GM12878 (cell line): ENCODE data around the gene VSIG10L. TPM values are rescaled to one million over a fixed set of nuclear protein-coding genes. Genes with fewer than 3 reads are reported as not detected.

Source experiments
- ATAC-seq: fragments of 200-7000 bp; cut with Tn5 transposase; 3 replicates; pipeline ENCODE4 v1.9.1; 2020; ENCODE audit warnings: mild to moderate bottlenecking, moderate library complexity
- BruUV-seq: library from RNA; stranded (reverse); fragments of 400-500 nt; replicated peaks from 2 replicates; lab custom pipeline; 2021; lab: Mats Ljungman, UMichigan
- CTCF ChIA-PET: fragments of 300-600 bp; sonication (Branson Sonifier 250); formaldehyde crosslinking; extraction: SDS; loops from one replicate; lab custom pipeline; 2021; ENCODE audit warnings: inconsistent platforms; lab: Yijun Ruan, JAX
- POLR2A ChIA-PET: fragments of 350-600 bp; formaldehyde crosslinking; extraction: SDS; loops from one replicate; lab custom pipeline; 2021; ENCODE audit warnings: inconsistent platforms; lab: Charles Lee
- RAD21 ChIA-PET: fragments of 300-600 bp; sonication (Branson Sonifier 250); formaldehyde crosslinking; loops from one replicate; lab custom pipeline; 2023; ENCODE audit warnings: antibody characterized with exemption; ENCODE audit not compliant: unreplicated experiment; lab: Charles Lee
- SMC1A ChIA-PET: fragments of 300-600 bp; sonication (Branson Sonifier 250); formaldehyde crosslinking; loops from one replicate; lab custom pipeline; 2023; ENCODE audit not compliant: unreplicated experiment, uncharacterized antibody; lab: Charles Lee
- DNase-seq: peaks from one replicate; pipeline ENCODE4 v3.0.0-alpha.2; 2011; ENCODE audit warnings: low read depth, low spot score
- FAIRE-seq: peaks from 3 replicates; lab custom pipeline; 2011; peaks lifted over from hg19 to GRCh38; lab: Jason Lieb, UNC
- H2AFZ ChIP-seq: 2 replicates; pipeline ENCODE4 v1.6.0; 2011; ENCODE audit warnings: low read depth, low read length, control low read depth; ENCODE audit not compliant: control insufficient read depth
- H3K27ac ChIP-seq: 2 replicates; pipeline ENCODE4 v1.5.1; 2011; ENCODE audit warnings: control low read depth; ENCODE audit not compliant: control insufficient read depth, insufficient read depth
- H3K27me3 ChIP-seq, 2 experiments: replicated peaks in 1 of 2; 2 replicates each; pipeline versions ENCODE4 v1.6.0 to v1.6.1; 2011; ENCODE audit warnings: low read length in 1 of 2; ENCODE audit not compliant: control insufficient read depth in 2 of 2, insufficient read depth in 2 of 2
- H3K36me3 ChIP-seq, 2 experiments: 2 replicates each; pipeline ENCODE4 v1.5.1; 2011; ENCODE audit warnings: low read length in 1 of 2; ENCODE audit not compliant: control insufficient read depth in 2 of 2, insufficient read depth in 2 of 2
- H3K4me1 ChIP-seq: 2 replicates; pipeline ENCODE4 v1.6.1; 2011; ENCODE audit warnings: mild to moderate bottlenecking, low read length, moderate library complexity, mixed read lengths; ENCODE audit not compliant: control insufficient read depth, insufficient read depth
- H3K4me2 ChIP-seq: 2 replicates; pipeline ENCODE4 v1.6.0; 2011; ENCODE audit warnings: control low read depth; ENCODE audit not compliant: control insufficient read depth, insufficient read depth
- H3K4me3 ChIP-seq: fragments of 200-600 bp; sonication (generic); 2 replicates; pipeline ENCODE4 v1.5.1; 2016
- H3K79me2 ChIP-seq: 2 replicates; pipeline ENCODE4 v1.6.0; 2011; ENCODE audit warnings: low read length; ENCODE audit not compliant: control insufficient read depth, insufficient read depth
- H3K9ac ChIP-seq: 2 replicates; pipeline ENCODE4 v1.8.0; 2011; ENCODE audit warnings: low read length, control low read depth, mixed read lengths; ENCODE audit not compliant: control insufficient read depth, insufficient read depth
- H3K9me3 ChIP-seq: replicated peaks from 3 replicates; pipeline ENCODE4 v1.5.1; 2011; ENCODE audit warnings: mild to moderate bottlenecking, low read length; ENCODE audit not compliant: control insufficient read depth, insufficient read depth
- H4K20me1 ChIP-seq: 2 replicates; pipeline ENCODE4 v1.6.0; 2011; ENCODE audit not compliant: control insufficient read depth, insufficient read depth
- NFYB ChIP-seq: IDR thresholded peaks from 2 replicates; pipeline ENCODE4 v1.6.1; 2011; ENCODE audit warnings: low read depth, mild to moderate bottlenecking, low read length, improper control_type of control experiment, moderate library complexity; ENCODE audit not compliant: insufficient read depth
- WGBS: methylation state at CpG from one replicate; pipeline ENCODE4 v1.1.6; 2016; ENCODE audit warnings: low lambda C conversion rate; ENCODE audit not compliant: insufficient replicate concordance, insufficient coverage; ENCODE audit errors: missing lambda C conversion rate; 5-methylcytosine and 5-hydroxymethylcytosine counted together
- in situ Hi-C: fragments of 300-500 bp; cut with MboI; formaldehyde crosslinking; loops from 9 replicates; pipeline ENCODE4 v1.14.3; 2018; ENCODE audit warnings: mixed read lengths
- intact Hi-C: fragments of 100-400 bp; cut with micrococcal nuclease; formaldehyde crosslinking; loops from one replicate; pipeline ENCODE4 v1.14.2; 2022; ENCODE audit not compliant: unreplicated experiment
- polyA plus RNA-seq, 11 experiments: library from polyadenylated mRNA; depleted of rRNA in 4 of 11; unstranded in 6 of 11; stranded (reverse) in 5 of 11; fragments of >200 nt; fragmentation: Nextera tagmentation in 4 of 11; fragmentation: Illumina TruSeq in 1 of 11; extraction: Ambion mirVana in 4 of 11; extraction: Trizol in 1 of 11; gene quantifications; 1 replicate in 1 of 11; 2 replicates in 10 of 11; pipeline versions ENCODE4 v1.2.1 to v1.2.3, GENCODE V29; 2011 to 2016; ENCODE audit warnings: inconsistent platforms in 2 of 11, missing spikeins in 2 of 11, low read depth in 1 of 11
- total RNA-seq, 4 experiments: library from RNA; depleted of rRNA in 3 of 4; stranded (reverse); fragments of >200 nt in 3 of 4; fragmentation: Illumina TruSeq in 1 of 4; extraction: Trizol in 1 of 4; gene quantifications; 2 replicates each; pipeline versions ENCODE4 v1.2.1 to v1.2.3, GENCODE V29; 2013 to 2021
- TF ChIP-seq, protein P1 (sequence below): fragments of 450-650 bp; formaldehyde crosslinking; IDR thresholded peaks from 2 replicates; pipeline ENCODE4 v1.4.0; 2022; ENCODE audit warnings: mild to moderate bottlenecking, moderate library complexity

The VSIG10L gene
- total and polyA plus RNA-seq, 10 of the 15 experiments (the other 5 are each of a cell fraction or from before 2014, with no cell fraction given), result 0.09 to 0.93 (median 0.49) TPM

DNA sequence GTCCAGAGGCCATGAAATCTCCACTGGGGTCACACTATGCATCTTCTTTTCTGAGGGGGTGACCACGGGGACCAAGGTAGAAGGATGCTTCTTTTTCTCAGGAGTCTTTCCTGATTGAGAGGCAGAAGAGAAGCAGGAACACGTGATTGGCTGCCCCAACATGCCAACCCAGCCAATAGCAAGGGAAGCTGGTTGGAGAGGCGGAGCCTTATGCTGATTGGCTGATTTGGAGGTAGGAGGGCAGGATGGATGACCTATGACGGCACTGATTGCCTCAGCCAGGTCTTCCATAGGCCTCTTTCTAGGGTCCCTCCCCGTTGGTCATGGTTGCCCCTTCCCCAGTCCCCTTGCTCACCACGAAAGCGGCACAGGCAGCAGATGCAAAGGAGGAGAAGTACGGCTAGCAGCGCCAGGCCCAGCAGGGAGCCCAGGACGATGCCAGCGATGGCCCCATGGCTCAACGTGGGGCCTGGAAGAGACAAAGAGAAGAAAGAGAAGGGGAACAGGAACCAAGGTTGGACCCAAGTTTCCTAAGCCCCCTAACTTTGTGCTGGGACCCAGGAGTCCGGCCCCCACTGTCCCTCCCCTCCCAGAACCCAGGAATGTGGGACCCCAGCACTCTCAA, 8.0 kb downstream of the VSIG10L start:
- POLR2A ChIA-PET, result interaction anchor here (0.6 kb wide), 1 partner anchor 141 kb away, joined by 3 read pairs; no protein-coding TSS in a partner anchor
- SMC1A ChIA-PET, result interaction anchor here (0.6 kb wide), 1 partner anchor 185 kb away, joined by 3 read pairs; no protein-coding TSS in a partner anchor
- ATAC-seq (no peak), FAIRE-seq (no peak), DNase-seq (no peak)
- Histone ChIP-seq H3K4me1 (no peaks in the 10 kb centered on the region), H3K27me3 (no peaks in the 10 kb centered on the region), H3K36me3 (no peaks in the 10 kb centered on the region), H3K4me3 (no peak overlapping the region), H3K9ac (no peak overlapping the region), H4K20me1 (no peaks in the 10 kb centered on the region), H2AFZ (no peak overlapping the region), H3K79me2 (no peaks in the 10 kb centered on the region), H3K4me2 (no peak overlapping the region), H3K9me3 (no peaks in the 10 kb centered on the region; the same call in 2 of the 3 replicates), H3K27ac (no peak overlapping the region)
- BruUV-seq, result no TSS peak
- RAD21 ChIA-PET, result no interaction called here
- 58% methylated on average over 13 of the region's 13 CpGs for WGBS
- intact Hi-C loops (loop anchor here (10.0 kb wide), 1 partner anchor 321 kb away; no protein-coding TSS in a partner anchor), in situ Hi-C loops (no loop called here)
- peak; percentile 52; the same call in 1 of the 2 replicates for TF ChIP-seq NFYB
- TF ChIP-seq, protein P1, sequence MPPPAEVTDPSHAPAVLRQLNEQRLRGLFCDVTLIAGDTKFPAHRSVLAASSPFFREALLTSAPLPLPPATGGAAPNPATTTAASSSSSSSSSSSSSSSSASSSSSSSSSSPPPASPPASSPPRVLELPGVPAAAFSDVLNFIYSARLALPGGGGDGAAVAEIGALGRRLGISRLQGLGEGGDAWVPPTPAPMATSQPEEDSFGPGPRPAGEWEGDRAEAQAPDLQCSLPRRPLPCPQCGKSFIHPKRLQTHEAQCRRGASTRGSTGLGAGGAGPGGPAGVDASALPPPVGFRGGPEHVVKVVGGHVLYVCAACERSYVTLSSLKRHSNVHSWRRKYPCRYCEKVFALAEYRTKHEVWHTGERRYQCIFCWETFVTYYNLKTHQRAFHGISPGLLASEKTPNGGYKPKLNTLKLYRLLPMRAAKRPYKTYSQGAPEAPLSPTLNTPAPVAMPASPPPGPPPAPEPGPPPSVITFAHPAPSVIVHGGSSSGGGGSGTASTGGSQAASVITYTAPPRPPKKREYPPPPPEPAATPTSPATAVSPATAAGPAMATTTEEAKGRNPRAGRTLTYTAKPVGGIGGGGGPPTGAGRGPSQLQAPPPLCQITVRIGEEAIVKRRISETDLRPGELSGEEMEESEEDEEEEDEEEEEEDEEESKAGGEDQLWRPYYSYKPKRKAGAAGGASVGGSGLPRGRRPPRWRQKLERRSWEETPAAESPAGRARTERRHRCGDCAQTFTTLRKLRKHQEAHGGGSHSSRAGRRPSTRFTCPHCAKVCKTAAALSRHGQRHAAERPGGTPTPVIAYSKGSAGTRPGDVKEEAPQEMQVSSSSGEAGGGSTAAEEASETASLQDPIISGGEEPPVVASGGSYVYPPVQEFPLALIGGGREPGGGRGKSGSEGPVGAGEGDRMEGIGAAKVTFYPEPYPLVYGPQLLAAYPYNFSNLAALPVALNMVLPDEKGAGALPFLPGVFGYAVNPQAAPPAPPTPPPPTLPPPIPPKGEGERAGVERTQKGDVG (CRISPR knock-in tag), result no peak
- CTCF ChIA-PET, result no interaction called here
